HG02623 (cell line): ENCODE results near the gene FAM47E.
"Not testable (repeated sequence)": the region's sequence is repeated elsewhere in the genome, so short reads cannot be mapped to it uniquely, and the experiment has no call there.

Source experiments
- ATAC-seq: cut with Tn5 transposase; IDR thresholded peaks from one replicate; pipeline ENCODE4 v1.9.1; 2021; ENCODE audit warnings: moderate library complexity; ENCODE audit not compliant: unreplicated experiment

The FAM47E gene

GRCh38 chr4:76224171-76224570 lies 27.4 kb upstream of the FAM47E start:
- no peak for ATAC-seq

GRCh38 chr4:76226418-76226817 lies 25.1 kb upstream of the FAM47E start:
- ATAC-seq = no peak

GRCh38 chr4:76232681-76233080 lies 18.8 kb upstream of the FAM47E start:
- ATAC-seq = no peak

- no peak for ATAC-seq
These were observed 18.4 kb upstream of the FAM47E start for GRCh38 chr4:76233083-76233482.

GRCh38 chr4:76233529-76233928 lies 18.0 kb upstream of the FAM47E start:
- ATAC-seq = no peak

GRCh38 chr4:76233967-76234678 lies 17.4 kb upstream of the FAM47E start:
- ATAC-seq = no peak

- ATAC-seq = no peak
These were observed 16.9 kb upstream of the FAM47E start for GRCh38 chr4:76234679-76235044.

GRCh38 chr4:76235407-76235806 lies 16.1 kb upstream of the FAM47E start:
- ATAC-seq = no peak

- no peak for ATAC-seq
These were observed 15.6 kb upstream of the FAM47E start for GRCh38 chr4:76235915-76236314.

GRCh38 chr4:76238236-76238635 lies 13.3 kb upstream of the FAM47E start:
- ATAC-seq = no peak

GRCh38 chr4:76238701-76239100 lies 12.8 kb upstream of the FAM47E start:
- ATAC-seq = no peak

GRCh38 chr4:76240236-76240635 lies 11.3 kb upstream of the FAM47E start:
- ATAC-seq = no peak

- not testable (repeated sequence) for ATAC-seq
These were observed 7.6 kb upstream of the FAM47E start for GRCh38 chr4:76243877-76244276.

GRCh38 chr4:76246025-76246424 lies 5.5 kb upstream of the FAM47E start:
- no peak for ATAC-seq

GRCh38 chr4:76246852-76247251 lies 4.7 kb upstream of the FAM47E start:
- ATAC-seq = no peak

GRCh38 chr4:76250962-76251361 lies 559 bp upstream of the FAM47E start:
- no peak for ATAC-seq

- ATAC-seq = no peak
These were observed 741 bp downstream of the FAM47E start for GRCh38 chr4:76252271-76252653.

GRCh38 chr4:76253511-76253910 lies 2.0 kb downstream of the FAM47E start:
- ATAC-seq = no peak

- no peak for ATAC-seq
These were observed 4.5 kb downstream of the FAM47E start for GRCh38 chr4:76256032-76256431.

- ATAC-seq = no peak
These were observed 5.4 kb downstream of the FAM47E start for GRCh38 chr4:76256968-76257367.

GRCh38 chr4:76257824-76258223 lies 6.3 kb downstream of the FAM47E start:
- no peak for ATAC-seq

GRCh38 chr4:76260571-76260970 lies 9.1 kb downstream of the FAM47E start:
- ATAC-seq = no peak

GRCh38 chr4:76265631-76266218 lies 14.2 kb downstream of the FAM47E start:
- ATAC-seq = no peak
